ENCODE results near the gene WAS.

DNA sequence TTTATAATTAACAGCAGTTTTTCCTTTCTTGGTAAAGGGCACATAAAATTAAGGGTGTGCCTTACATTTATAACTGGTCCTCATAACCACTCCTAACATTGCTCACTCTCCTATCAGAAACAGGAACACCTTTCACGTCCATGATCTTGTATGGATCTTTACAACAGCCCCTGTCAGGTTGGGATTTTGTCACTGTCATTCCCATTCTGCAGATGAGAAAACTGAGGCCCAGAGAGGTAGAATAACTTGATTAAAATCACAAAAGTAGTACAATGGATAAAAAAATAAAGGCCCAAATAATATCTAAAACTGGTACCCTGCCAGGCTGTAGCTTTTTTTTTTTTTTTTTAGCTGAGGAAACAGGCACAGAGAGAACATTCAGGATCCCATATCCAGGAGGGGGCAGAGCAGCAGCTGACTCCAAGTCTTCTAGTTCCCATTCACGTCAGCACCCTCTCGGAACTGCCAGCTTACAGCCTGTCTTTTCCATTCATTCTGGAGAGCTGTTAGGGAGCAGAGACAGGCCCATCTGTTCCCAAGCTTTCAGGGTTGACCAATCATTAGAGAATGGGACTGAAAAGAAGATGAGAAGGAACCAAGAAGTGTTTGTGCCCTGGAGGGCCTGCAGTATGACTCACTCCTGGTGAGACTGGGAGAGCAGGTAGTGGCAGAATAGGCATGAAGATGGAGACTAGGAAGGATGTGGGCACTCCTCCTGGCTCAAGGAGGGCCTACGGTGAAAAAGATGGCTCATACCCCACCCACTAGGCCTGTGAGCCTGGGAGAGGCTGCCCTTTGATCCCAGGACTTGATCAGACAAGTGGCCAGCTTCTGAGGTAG is 20.3 kb downstream of the WAS start:
- TF ChIP-seq, protein P1, sequence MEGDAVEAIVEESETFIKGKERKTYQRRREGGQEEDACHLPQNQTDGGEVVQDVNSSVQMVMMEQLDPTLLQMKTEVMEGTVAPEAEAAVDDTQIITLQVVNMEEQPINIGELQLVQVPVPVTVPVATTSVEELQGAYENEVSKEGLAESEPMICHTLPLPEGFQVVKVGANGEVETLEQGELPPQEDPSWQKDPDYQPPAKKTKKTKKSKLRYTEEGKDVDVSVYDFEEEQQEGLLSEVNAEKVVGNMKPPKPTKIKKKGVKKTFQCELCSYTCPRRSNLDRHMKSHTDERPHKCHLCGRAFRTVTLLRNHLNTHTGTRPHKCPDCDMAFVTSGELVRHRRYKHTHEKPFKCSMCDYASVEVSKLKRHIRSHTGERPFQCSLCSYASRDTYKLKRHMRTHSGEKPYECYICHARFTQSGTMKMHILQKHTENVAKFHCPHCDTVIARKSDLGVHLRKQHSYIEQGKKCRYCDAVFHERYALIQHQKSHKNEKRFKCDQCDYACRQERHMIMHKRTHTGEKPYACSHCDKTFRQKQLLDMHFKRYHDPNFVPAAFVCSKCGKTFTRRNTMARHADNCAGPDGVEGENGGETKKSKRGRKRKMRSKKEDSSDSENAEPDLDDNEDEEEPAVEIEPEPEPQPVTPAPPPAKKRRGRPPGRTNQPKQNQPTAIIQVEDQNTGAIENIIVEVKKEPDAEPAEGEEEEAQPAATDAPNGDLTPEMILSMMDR (IDR thresholded peaks at IDR 0.05; ENCODE audit: insufficient read depth, low read length), result no peak
- TF ChIP-seq GABPA (IDR thresholded peaks at IDR 0.05; ENCODE audit: low read depth) (no peak), POLR2AphosphoS5 (IDR thresholded peaks at IDR 0.05; ENCODE audit: low read depth) (no peak)
- TF ChIP-seq, protein P2, sequence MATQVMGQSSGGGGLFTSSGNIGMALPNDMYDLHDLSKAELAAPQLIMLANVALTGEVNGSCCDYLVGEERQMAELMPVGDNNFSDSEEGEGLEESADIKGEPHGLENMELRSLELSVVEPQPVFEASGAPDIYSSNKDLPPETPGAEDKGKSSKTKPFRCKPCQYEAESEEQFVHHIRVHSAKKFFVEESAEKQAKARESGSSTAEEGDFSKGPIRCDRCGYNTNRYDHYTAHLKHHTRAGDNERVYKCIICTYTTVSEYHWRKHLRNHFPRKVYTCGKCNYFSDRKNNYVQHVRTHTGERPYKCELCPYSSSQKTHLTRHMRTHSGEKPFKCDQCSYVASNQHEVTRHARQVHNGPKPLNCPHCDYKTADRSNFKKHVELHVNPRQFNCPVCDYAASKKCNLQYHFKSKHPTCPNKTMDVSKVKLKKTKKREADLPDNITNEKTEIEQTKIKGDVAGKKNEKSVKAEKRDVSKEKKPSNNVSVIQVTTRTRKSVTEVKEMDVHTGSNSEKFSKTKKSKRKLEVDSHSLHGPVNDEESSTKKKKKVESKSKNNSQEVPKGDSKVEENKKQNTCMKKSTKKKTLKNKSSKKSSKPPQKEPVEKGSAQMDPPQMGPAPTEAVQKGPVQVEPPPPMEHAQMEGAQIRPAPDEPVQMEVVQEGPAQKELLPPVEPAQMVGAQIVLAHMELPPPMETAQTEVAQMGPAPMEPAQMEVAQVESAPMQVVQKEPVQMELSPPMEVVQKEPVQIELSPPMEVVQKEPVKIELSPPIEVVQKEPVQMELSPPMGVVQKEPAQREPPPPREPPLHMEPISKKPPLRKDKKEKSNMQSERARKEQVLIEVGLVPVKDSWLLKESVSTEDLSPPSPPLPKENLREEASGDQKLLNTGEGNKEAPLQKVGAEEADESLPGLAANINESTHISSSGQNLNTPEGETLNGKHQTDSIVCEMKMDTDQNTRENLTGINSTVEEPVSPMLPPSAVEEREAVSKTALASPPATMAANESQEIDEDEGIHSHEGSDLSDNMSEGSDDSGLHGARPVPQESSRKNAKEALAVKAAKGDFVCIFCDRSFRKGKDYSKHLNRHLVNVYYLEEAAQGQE (IDR thresholded peaks at IDR 0.05; ENCODE audit: insufficient replicate concordance, low read depth), result no peak
